CD4-positive, alpha-beta T cell (primary cell): ENCODE measurements around the gene ALKBH5. TPM values are rescaled to one million over a fixed set of nuclear protein-coding genes. Genes with fewer than 3 reads are reported as not detected.

Source experiments
- ATAC-seq: fragments of 200-7000 bp; cut with Tn5 transposase; one replicate; pipeline ENCODE4 v1.10.0; 2022; ENCODE audit warnings: mild to moderate bottlenecking; ENCODE audit not compliant: poor library complexity
- CTCF ChIA-PET: fragments of 350-600 bp; sonication (Branson Sonifier 250); formaldehyde crosslinking; loops from one replicate; lab custom pipeline; 2021; ENCODE audit warnings: antibody characterized with exemption, inconsistent platforms; lab: Charles Lee
- POLR2A ChIA-PET: fragments of 350-600 bp; sonication (Branson Sonifier 250); formaldehyde crosslinking; loops from one replicate; lab custom pipeline; 2021; ENCODE audit warnings: antibody characterized with exemption, inconsistent platforms; lab: Charles Lee
- DNase-seq, 14 experiments: peaks; one replicate each; pipeline ENCODE4 v3.0.0-alpha.2; 2013 to 2020; ENCODE audit warnings: mixed read lengths in 2 of 14
- H3K27ac ChIP-seq, 2 donors: one replicate each; pipeline versions ENCODE4 v1.5.1 to v1.7.0; 2013; ENCODE audit warnings: low read length in 2 of 2, low read depth in 1 of 2, mild to moderate bottlenecking in 1 of 2
- H3K27me3 ChIP-seq, 2 experiments: 1 replicate in 1 of 2; 2 replicates in 1 of 2; pipeline versions ENCODE4 v1.6.1 to v1.7.0; 2013; ENCODE audit warnings: low read length in 2 of 2, control low read depth in 1 of 2, mild to moderate bottlenecking in 1 of 2, moderate library complexity in 1 of 2; ENCODE audit not compliant: insufficient read depth in 2 of 2, control insufficient read depth in 1 of 2
- H3K36me3 ChIP-seq: one replicate; pipeline ENCODE4 v1.6.1; 2013; ENCODE audit warnings: low read length, control low read depth; ENCODE audit not compliant: insufficient read depth
- H3K4me1 ChIP-seq: one replicate; pipeline ENCODE4 v1.6.1; 2013; ENCODE audit warnings: low read length, control low read depth; ENCODE audit not compliant: insufficient read depth
- H3K4me3 ChIP-seq: one replicate; pipeline ENCODE4 v1.5.1; 2013; ENCODE audit warnings: mild to moderate bottlenecking, low read length, moderate library complexity
- H3K9me3 ChIP-seq, 2 experiments: 1 replicate in 1 of 2; 2 replicates in 1 of 2; pipeline versions ENCODE4 v1.6.1 to v1.7.0; 2013; ENCODE audit warnings: low read length in 2 of 2, mild to moderate bottlenecking in 2 of 2, control low read depth in 1 of 2, moderate library complexity in 1 of 2; ENCODE audit not compliant: control insufficient read depth in 1 of 2, insufficient read depth in 1 of 2
- H3K27ac Mint-ChIP-seq: one replicate; pipeline ENCODE4 v1.8.0; 2020; ENCODE audit warnings: mixed read lengths
- H3K27me3 Mint-ChIP-seq: one replicate; pipeline ENCODE4 v1.8.0; 2021; ENCODE audit warnings: mixed read lengths
- H3K36me3 Mint-ChIP-seq: one replicate; pipeline ENCODE4 v1.8.0; 2021; ENCODE audit warnings: low read depth, mixed read lengths
- H3K4me1 Mint-ChIP-seq: one replicate; pipeline ENCODE4 v1.8.0; 2021; ENCODE audit warnings: low read depth, mixed read lengths
- H3K4me3 Mint-ChIP-seq: one replicate; pipeline ENCODE4 v1.8.0; 2020; ENCODE audit warnings: mild to moderate bottlenecking, mixed read lengths
- H3K9me3 Mint-ChIP-seq: one replicate; pipeline ENCODE4 v1.8.0; 2020; ENCODE audit warnings: mixed read lengths
- CTCF ChIP-seq: fragments of 200-600 bp; IDR thresholded peaks from one replicate; pipeline ENCODE4 v1.8.0; 2022; ENCODE audit warnings: antibody characterized with exemption, mild to moderate bottlenecking
- intact Hi-C, 2 experiments: fragments of 100-400 bp; cut with DNase I in 1 of 2; cut with micrococcal nuclease in 1 of 2; formaldehyde crosslinking; loops; one replicate each; pipeline versions ENCODE4 v1.15.1 to v1.9.0; 2023 to 2025; cut with DNase I, micrococcal nuclease
- total RNA-seq, 174 experiments: library from RNA in 2 of 174; stranded (reverse) in 2 of 174; gene quantifications; one replicate each; pipeline ENCODE4 v1.2.3 and lab custom pipeline; 2021 to 2026

ALKBH5 gene
- total RNA-seq, 2 experiments from 2014 or later = 117 to 119 TPM

DNA sequence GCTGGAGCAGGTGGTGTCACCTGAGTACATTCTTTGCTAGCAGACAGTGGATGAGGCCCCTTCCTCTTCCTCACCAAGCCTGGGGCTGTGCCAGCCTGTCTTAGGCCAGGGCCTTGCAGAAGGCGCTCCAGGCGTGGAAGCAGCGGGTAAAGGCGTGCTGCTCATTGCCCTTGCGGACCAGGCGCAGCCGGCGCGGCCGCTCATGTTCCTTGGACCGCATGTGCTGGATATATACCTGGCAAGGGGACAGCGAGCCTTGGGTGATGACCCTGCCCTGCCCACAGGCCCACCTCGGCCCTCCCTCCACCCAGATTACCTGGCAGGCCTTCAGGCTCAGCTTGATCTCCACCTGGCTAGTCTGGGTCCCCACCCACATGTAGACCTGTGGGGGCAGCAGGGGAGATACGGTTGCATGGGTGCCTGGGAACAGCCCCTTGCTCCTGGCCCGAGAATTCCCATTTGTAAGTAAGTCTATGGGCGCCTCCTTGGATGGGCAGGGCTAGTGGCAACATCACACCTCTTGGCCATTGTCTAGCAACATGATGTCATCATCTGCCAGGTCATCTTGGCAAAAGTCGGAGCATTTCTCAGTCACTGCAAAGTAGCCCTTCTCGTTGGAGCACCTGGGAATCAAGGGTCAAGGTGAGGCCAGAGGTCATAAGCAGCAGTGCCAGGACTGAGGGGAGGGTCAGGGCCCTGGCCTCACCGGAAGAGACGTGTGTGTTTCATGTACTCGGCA is 61.6 kb downstream of the ALKBH5 start:
- ChIA-PET CTCF (no interaction called here), POLR2A (no interaction called here)
- Histone ChIP-seq H3K4me3 (no peak overlapping the region), H3K36me3 (peaks cover 58% of the 10 kb centered on the region), H3K9me3 (no peaks in the 10 kb centered on the region), H3K27ac (no peak overlapping the region), H3K27me3 (no peaks in the 10 kb centered on the region), H3K4me1 (no peaks in the 10 kb centered on the region)
- Mint-ChIP-seq H3K27ac (no peak overlapping the region), H3K4me3 (no peak overlapping the region), H3K4me1 (peaks cover 5% of the 10 kb centered on the region), H3K36me3 (peaks cover 51% of the 10 kb centered on the region), H3K9me3 (no peaks in the 10 kb centered on the region), H3K27me3 (no peaks in the 10 kb centered on the region)
- ATAC-seq (no peak), DNase-seq (no peak)
- intact Hi-C loops = loop anchor here (5.0 to 10.0 kb wide), 3 partner anchors 77 to 320 kb away; no protein-coding TSS in a partner anchor
- no peak for TF ChIP-seq CTCF

DNA sequence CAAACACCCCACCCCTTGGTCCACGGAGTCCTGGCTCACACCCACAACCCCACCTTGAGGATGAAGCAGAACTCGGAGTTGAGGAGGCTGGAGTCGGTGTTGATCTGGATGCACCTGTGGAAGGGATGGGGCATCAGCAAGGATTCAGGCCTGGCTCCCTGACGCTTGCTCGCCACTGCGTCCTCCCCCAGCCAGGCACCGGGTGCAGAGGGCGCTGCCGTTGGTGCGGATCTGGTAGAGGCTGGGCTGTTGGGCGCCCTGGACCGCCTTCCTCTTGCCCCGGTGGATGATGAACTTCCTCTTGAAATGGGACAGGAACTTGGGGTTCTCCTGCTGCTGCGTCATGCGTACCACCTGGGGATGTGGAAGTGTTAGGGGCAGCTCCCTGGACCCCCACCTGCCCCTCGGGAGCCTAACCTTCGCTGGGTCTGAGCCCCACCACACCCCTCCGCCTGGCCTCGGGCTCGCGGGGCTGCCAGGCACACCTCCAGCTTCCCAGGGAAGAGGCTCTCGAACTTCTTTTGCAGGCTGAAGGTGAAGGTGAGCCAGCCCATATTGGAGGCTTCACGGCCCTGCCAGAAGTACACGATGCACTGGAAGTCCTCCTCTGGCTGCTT is 62.6 kb downstream of the ALKBH5 start:
- Mint-ChIP-seq H3K4me3 (no peak overlapping the region), H3K9me3 (no peaks in the 10 kb centered on the region), H3K36me3 (peaks cover 60% of the 10 kb centered on the region), H3K27me3 (no peaks in the 10 kb centered on the region), H3K4me1 (peaks cover 5% of the 10 kb centered on the region), H3K27ac (no peak overlapping the region)
- H3K9me3 ChIP-seq = no peaks in the 10 kb centered on the region
- DNase-seq (no peak), ATAC-seq (no peak)
- peaks cover 68% of the 10 kb centered on the region for H3K36me3 ChIP-seq
- H3K27me3 ChIP-seq = no peaks in the 10 kb centered on the region
- ChIA-PET CTCF (no interaction called here), POLR2A (no interaction called here)
- intact Hi-C loops = loop anchor here (5.0 to 10.0 kb wide), 3 partner anchors 76 to 319 kb away; no protein-coding TSS in a partner anchor
- H3K4me3 ChIP-seq = no peak overlapping the region
- no peak overlapping the region for H3K27ac ChIP-seq
- no peaks in the 10 kb centered on the region for H3K4me1 ChIP-seq
- TF ChIP-seq CTCF = no peak

DNA sequence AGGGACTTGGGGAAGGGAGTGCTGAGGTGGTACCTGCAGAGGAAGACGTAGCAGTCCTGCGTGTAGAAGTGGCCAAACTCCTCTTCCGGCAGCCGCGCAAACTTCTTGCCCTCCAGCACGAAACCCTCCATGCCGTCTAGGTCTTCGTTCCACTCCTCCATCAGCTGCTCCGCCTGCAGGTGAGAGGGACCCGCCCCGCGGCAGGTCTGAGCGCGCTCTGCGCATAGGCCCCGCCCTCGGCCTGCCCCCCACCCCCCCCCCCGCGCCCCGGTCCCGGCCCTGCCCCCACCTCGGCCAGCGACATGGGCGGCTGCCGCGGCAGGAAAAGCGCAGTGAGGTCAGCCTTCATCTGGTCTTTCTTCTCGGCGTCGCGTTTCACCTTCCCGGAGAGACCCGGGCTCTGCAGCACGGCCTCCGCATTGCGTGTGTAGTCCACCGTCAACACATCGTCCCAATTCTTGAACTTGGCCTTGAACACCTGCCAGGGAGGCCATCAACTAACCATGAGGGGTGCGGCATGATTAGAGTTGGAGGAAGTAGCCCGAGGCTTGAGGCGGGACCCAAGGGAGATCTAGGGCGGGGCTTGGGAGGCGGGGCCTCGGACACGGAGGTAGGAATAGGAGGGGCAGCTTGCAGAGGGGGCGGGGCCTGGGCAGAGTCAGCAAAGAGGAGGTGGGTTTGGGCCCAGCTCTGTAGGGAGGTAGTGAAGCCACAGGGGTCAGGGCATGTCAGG is 63.4 kb downstream of the ALKBH5 start:
- intact Hi-C loops = loop anchor here (5.0 to 10.0 kb wide), 3 partner anchors 75 to 318 kb away; no protein-coding TSS in a partner anchor
- Histone ChIP-seq H3K27ac (no peak overlapping the region), H3K9me3 (no peaks in the 10 kb centered on the region), H3K36me3 (peaks cover 73% of the 10 kb centered on the region), H3K27me3 (no peaks in the 10 kb centered on the region), H3K4me3 (no peak overlapping the region), H3K4me1 (no peaks in the 10 kb centered on the region)
- peak in 3 of 14 experiments; percentile 15 to 53 (median 52) for DNase-seq
- ChIA-PET POLR2A (interaction anchor here (0.8 kb wide), 2 partner anchors 14 to 63 kb away, joined by 3 to 4 read pairs; partner anchors contain the start of genes ALKBH5 and MIEF2), CTCF (no interaction called here)
- Mint-ChIP-seq H3K36me3 (peaks cover 64% of the 10 kb centered on the region), H3K4me3 (no peak overlapping the region), H3K9me3 (no peaks in the 10 kb centered on the region), H3K27ac (no peak overlapping the region), H3K27me3 (no peaks in the 10 kb centered on the region), H3K4me1 (peaks cover 5% of the 10 kb centered on the region)
- TF ChIP-seq CTCF = no peak
- ATAC-seq = peak; percentile 17
